Stimulated activated effector memory CD8-positive, alpha-beta T cell treated with anti-CD3 and anti-CD28 coated beads, Interleukin-12 subunit alpha, Interleukin-12 subunit beta, amount 100 ng/mL, for 72 hours (primary cell): ENCODE measurements around the gene RNF126.
A peak's percentile ranks its signal among the peaks of the same experiment; 100 is the strongest.

Source experiments
- ATAC-seq: fragments of 150-1000 bp; cut with Tn5 transposase; 2 replicates; pipeline ENCODE4 v1.10.0; 2021
- DNase-seq, 2 donors: peaks; one replicate each; pipeline ENCODE4 v3.0.0; 2021 to 2022; ENCODE audit warnings: low spot score in 2 of 2
- H3K27ac Mint-ChIP-seq: one replicate; pipeline ENCODE4 v1.8.0; 2022; ENCODE audit warnings: mild to moderate bottlenecking, mixed read lengths
- H3K36me3 Mint-ChIP-seq: one replicate; pipeline ENCODE4 v1.8.0; 2022; ENCODE audit warnings: mild to moderate bottlenecking, mixed read lengths
- H3K4me1 Mint-ChIP-seq: one replicate; pipeline ENCODE4 v1.8.0; 2022; ENCODE audit warnings: mixed read lengths
- H3K4me3 Mint-ChIP-seq: one replicate; pipeline ENCODE4 v1.8.0; 2022; ENCODE audit warnings: mild to moderate bottlenecking, mixed read lengths
- H3K9me3 Mint-ChIP-seq: one replicate; pipeline ENCODE4 v1.8.0; 2022; ENCODE audit warnings: mixed read lengths

The RNF126 gene

GRCh38 chr19:620166-620862 is 42.7 kb downstream of the RNF126 start:
- Mint-ChIP-seq H3K9me3 (no peaks in the 10 kb centered on the region), H3K4me3 (no peak overlapping the region), H3K4me1 (peaks cover under 1% of the 10 kb centered on the region), H3K36me3 (peaks cover 30% of the 10 kb centered on the region), H3K27ac (no peak overlapping the region)
- DNase-seq (no peak), ATAC-seq (no peak)

GRCh38 chr19:619286-620002 is 43.6 kb downstream of the RNF126 start:
- Mint-ChIP-seq H3K27ac (no peak overlapping the region), H3K4me1 (no peaks in the 10 kb centered on the region), H3K9me3 (no peaks in the 10 kb centered on the region), H3K36me3 (peaks cover 30% of the 10 kb centered on the region), H3K4me3 (no peak overlapping the region)
- ATAC-seq (no peak), DNase-seq (no peak)

GRCh38 chr19:618674-619285 is 44.2 kb downstream of the RNF126 start:
- DNase-seq (no peak), ATAC-seq (no peak)
- Mint-ChIP-seq H3K27ac (no peak overlapping the region), H3K36me3 (peaks cover 35% of the 10 kb centered on the region), H3K4me3 (no peak overlapping the region), H3K4me1 (no peaks in the 10 kb centered on the region), H3K9me3 (no peaks in the 10 kb centered on the region)

DNA sequence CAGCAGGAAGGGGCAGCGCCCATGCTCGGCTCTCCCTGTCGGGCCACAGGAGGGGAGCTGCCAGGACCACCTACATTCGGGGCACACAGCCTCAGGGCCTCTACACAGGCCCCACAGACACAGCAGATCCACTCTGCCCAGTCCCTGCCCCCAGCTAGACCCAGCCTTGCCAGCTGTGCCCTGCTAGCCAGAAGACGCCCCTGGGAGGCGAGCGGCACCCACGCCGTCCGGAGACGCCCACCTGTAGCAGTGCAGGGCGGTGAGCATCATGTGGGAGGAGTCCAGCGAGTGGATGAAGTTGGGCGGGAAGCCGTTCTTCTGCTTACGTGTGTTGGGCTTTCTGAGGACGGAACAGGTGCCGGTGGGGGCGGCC is 44.8 kb downstream of the RNF126 start:
- no peak for DNase-seq
- Mint-ChIP-seq H3K27ac (no peak overlapping the region), H3K4me3 (no peak overlapping the region), H3K4me1 (peaks cover under 1% of the 10 kb centered on the region), H3K36me3 (peaks cover 35% of the 10 kb centered on the region), H3K9me3 (no peaks in the 10 kb centered on the region)
- no peak for ATAC-seq

DNA sequence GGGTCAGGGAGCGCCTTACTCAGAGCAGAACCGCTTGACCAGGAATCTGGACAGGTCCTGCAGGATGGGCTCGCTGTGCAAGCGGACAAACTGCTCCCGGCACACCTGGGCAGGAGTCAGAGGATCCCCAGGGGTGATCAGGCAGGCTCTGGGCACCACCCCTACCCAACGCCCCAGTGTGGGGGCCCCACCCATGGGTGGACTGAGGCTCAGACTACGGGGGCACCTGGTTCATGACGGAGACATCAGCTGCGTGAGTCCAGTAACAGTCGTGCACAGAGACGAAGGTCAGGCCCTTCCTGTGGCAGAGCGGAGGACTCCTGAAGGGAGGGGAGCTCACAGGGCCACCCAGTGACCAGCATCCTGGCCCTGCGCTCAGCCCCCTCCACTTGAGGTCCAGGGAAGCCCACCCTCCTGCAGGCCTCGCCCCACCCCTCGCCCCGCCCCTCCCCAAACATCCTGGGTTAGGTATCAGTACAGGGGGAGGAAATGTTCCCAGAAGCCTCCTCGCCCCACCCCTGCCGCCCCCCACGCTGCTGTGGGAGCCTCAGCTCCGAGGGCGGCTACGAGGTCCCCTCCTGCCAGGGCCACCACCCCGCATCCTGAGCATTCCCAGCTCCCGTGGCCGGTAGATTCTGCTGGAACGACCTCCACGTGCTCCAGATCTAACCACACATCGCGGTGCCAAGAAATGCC is 45.3 kb downstream of the RNF126 start:
- Mint-ChIP-seq H3K4me1 (peaks cover 5% of the 10 kb centered on the region), H3K36me3 (peaks cover 35% of the 10 kb centered on the region), H3K9me3 (no peaks in the 10 kb centered on the region), H3K4me3 (no peak overlapping the region), H3K27ac (no peak overlapping the region)
- DNase-seq = no peak
- no peak for ATAC-seq

DNA sequence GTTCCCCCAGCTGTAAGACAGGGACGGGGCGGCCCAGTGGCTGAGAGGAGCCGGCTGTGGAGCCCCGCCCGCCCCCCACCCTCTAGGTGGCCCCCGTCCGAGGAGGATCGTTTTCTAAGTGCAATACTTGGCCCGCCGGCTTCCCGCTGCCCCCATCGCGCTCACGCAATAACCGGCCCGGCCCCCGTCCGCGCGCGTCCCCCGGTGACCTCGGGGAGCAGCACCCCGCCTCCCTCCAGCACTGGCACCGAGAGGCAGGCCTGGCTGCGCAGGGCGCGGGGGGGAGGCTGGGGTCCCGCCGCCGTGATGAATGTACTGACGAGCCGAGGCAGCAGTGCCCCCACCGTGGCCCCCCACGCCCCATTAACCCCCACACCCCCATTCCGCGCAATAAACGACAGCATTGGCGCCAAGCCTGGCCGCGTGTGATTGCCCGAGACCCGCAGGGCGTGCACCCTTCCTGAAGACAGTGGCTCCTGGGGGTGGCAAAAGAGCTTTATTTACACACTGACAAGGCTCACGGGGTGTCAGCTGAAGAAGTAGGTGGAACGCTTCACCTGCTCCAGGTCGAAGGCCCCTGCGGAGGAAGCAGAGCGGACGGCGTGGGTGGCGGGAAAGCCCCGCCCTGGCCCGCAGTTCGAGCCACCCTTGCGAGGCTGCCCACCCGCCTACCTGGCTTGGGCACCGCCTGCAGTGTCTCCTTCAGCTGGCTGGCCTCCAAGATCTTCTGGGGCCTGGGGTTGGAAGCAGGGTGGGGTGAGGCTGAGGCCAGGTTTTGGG is 46.1 kb downstream of the RNF126 start:
- H3K4me3 Mint-ChIP-seq = no peak overlapping the region
- H3K9me3 Mint-ChIP-seq = no peaks in the 10 kb centered on the region

DNA sequence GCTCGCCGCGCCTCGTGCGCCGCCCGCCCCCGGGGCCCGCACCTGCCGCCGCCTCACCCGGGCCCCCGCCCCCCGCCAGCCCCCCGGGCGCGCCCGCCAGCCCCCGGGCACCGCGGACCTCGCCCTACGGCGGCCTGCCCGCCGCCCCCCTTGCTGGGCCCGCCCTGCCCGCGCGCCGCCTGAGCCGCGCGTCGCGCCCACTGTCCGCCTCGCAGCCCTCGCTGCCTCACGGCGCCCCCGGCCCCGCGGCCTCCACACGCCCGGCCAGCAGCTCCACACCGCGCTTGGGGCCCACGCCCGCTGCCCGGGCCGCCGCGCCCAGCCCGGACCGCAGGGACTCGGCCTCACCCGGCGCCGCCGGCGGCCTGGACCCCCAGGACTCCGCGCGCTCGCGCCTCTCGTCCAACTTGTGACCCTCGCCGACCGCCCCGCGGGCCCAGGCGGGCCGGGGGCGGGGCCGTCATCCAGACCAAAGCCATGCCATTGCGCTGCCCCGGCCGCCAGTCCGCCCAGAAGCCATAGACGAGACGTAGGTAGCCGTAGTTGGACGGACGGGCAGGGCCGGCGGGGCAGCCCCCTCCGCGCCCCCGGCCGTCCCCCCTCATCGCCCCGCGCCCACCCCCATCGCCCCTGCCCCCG is 46.8 kb downstream of the RNF126 start:
- no peak for ATAC-seq
- H3K4me1 Mint-ChIP-seq = peaks cover 16% of the 10 kb centered on the region
- H3K27ac Mint-ChIP-seq = no peak overlapping the region
- no peak overlapping the region for H3K4me3 Mint-ChIP-seq
- no peak for DNase-seq
- no peaks in the 10 kb centered on the region for H3K9me3 Mint-ChIP-seq
- H3K36me3 Mint-ChIP-seq = peaks cover 43% of the 10 kb centered on the region

More for the DNA sequence above, 46.1 kb downstream of the RNF126 start:
- no peak for DNase-seq
- Mint-ChIP-seq H3K36me3 (peaks cover 36% of the 10 kb centered on the region), H3K4me1 (peaks cover 9% of the 10 kb centered on the region), H3K27ac (no peak overlapping the region)
- ATAC-seq = no peak

DNA sequence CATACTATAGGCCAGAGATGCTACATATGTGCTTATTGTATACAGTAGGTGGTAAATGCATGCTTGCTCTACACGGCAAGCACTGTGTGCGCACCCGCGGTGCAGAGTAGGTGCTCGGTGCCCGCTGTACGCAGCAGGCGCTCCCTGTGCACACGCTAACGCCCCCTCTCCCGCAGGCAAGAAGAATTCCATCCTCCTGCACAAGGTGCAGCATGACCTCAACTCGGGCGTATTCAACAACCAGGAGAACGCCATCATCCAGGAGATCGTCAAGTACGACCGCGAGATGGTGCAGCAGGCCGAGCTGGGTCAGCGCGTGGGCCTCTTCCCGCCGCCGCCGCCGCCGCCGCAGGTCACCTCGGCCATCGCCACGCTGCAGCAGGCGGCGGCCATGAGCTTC is 47.4 kb downstream of the RNF126 start:
- Mint-ChIP-seq H3K4me3 (no peak overlapping the region), H3K4me1 (peaks cover 22% of the 10 kb centered on the region), H3K9me3 (no peaks in the 10 kb centered on the region), H3K36me3 (peaks cover 49% of the 10 kb centered on the region), H3K27ac (no peak overlapping the region)
- ATAC-seq (no peak), DNase-seq (no peak)

- no peaks in the 10 kb centered on the region for H3K9me3 Mint-ChIP-seq
- H3K4me3 Mint-ChIP-seq = no peak overlapping the region
- ATAC-seq = no peak
- no peak for DNase-seq
- peaks cover 40% of the 10 kb centered on the region for H3K36me3 Mint-ChIP-seq
- H3K4me1 Mint-ChIP-seq = peaks cover 22% of the 10 kb centered on the region
- no peak overlapping the region for H3K27ac Mint-ChIP-seq
Measured at GRCh38 chr19:613732-614567, 49.1 kb downstream of the RNF126 start.

DNA sequence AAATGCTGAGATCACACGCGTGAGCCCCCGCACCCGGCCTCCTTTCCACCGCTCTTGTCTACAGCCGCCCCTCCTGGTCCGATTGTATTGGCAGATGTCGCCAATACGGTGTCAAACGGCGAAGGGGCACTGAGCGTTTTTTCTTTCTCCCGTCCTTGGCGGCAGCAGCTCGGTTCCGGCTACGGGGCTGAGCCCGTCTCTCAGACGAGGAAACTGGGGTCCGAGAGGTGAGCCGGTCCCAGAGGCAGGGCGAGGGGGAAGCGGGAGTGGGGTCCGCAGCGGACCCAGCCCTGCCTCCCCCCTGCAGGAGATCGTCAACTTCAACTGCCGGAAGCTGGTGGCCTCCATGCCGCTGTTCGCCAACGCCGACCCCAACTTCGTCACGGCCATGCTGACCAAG is 50.1 kb downstream of the RNF126 start:
- Mint-ChIP-seq H3K9me3 (no peaks in the 10 kb centered on the region), H3K4me3 (no peak overlapping the region), H3K27ac (no peak overlapping the region), H3K4me1 (peaks cover 22% of the 10 kb centered on the region), H3K36me3 (peaks cover 31% of the 10 kb centered on the region)
- DNase-seq (no peak), ATAC-seq (no peak)

- Mint-ChIP-seq H3K27ac (peak overlapping the region; percentile 92), H3K9me3 (no peaks in the 10 kb centered on the region), H3K36me3 (peaks cover 22% of the 10 kb centered on the region), H3K4me3 (peak overlapping the region; percentile 84), H3K4me1 (peaks cover 22% of the 10 kb centered on the region)
- peak; percentile 91 for ATAC-seq
- DNase-seq = peak; percentile 55 to 87
Measured at GRCh38 chr19:611481-611868, 51.5 kb downstream of the RNF126 start.

GRCh38 chr19:610801-611480 is 52.1 kb downstream of the RNF126 start:
- Mint-ChIP-seq H3K36me3 (peaks cover 22% of the 10 kb centered on the region), H3K4me3 (peak overlapping the region; percentile 84), H3K9me3 (no peaks in the 10 kb centered on the region), H3K27ac (peak overlapping the region; percentile 92), H3K4me1 (peaks cover 22% of the 10 kb centered on the region)
- ATAC-seq (peak; percentile 57), DNase-seq (peak; percentile 34 to 77)

- ATAC-seq = peak; percentile 22
- H3K9me3 Mint-ChIP-seq = no peaks in the 10 kb centered on the region
- peak overlapping the region; percentile 84 for H3K4me3 Mint-ChIP-seq
- H3K27ac Mint-ChIP-seq = peak overlapping the region; percentile 92
- peaks cover 22% of the 10 kb centered on the region for H3K4me1 Mint-ChIP-seq
- DNase-seq = no peak
- peaks cover 22% of the 10 kb centered on the region for H3K36me3 Mint-ChIP-seq
Measured at GRCh38 chr19:610071-610800, 52.8 kb downstream of the RNF126 start.
